ENCODE results near the gene SENP5. TPM values are rescaled to one million over a fixed set of nuclear protein-coding genes. Genes with fewer than 3 reads are reported as not detected.

Gene SENP5
- total RNA-seq, 2 experiments from 2014 or later: 62.7 to 64.7 TPM

DNA sequence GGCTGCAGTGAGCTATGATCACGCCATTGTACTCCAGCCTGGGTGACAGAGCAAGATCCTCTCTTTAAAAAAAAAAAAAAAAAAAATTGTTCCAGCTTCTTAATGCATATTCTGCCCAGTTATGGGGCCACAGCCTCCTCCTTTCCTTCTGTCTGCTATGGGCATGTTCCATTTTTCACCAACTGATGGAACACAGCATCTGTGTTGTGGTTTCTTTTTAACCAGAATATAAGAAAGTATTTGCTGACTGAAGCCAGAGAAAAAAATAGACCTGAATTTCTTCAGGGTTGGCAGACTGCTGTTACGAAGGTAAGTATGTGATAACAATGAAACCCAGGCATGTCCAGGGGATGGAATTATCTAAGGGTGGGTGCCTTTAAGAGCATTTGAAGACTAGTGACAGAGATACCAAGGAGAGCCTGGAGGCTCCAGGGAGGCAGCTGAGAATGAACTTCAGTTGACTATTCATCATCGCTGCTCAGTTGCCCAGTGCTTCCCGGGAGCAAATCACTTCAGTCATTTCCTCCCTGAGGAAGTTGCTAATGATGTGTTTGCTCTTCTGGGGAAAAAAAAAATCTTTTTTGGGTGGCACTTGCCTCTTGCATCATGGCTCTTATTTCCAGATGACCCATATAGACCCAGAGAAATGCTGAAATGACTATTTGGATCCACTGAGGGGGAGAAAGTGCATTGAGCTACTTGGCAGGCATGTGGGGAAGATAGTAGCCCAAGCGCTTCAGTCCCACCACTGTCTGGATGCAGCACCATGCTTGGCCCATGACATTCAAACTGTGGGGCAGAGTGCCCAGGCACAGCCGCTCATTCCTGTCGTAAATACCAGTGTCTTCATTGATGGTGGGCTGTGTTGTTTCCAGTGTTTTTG lies 60.1 kb downstream of the SENP5 start:
- peaks cover 80% of the 10 kb centered on the region for H3K36me3 Mint-ChIP-seq (ENCODE audit: low read depth)
- Histone ChIP-seq H3K36me3 (ENCODE audit: insufficient read depth, low read length) (peaks cover 42% of the 10 kb centered on the region), H3K4me3 (ENCODE audit: low read length) (no peak overlapping the region)

DNA sequence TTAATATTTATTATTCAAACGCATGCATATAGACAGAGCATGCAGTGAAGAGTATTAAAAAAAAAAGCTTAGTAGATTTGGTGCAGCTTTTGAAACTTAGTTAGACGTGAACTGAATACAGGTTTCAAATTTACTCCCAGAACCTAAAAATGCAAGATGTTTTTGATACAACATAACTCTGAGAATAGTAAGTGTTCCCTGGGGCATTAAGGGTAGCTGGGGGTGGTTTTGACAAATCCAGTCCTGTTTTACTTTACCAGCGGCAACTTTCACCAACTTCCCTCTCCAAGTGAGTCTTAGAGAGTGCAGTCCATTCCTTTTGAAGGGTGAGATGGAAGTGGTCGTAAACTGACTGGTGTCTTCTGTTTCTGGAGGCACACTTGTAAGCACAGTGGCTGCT lies 63.4 kb downstream of the SENP5 start:
- POLR2A ChIA-PET: interaction anchor here (1.0 kb wide), 1 partner anchor 11 kb away, joined by 3 read pairs; the partner anchor contains the start of gene NCBP2
- CTCF ChIA-PET: interaction anchor here (0.7 to 1.2 kb wide), 2 partner anchors 11 to 975 kb away, joined by 3 to 4 read pairs; partner anchors contain the start of gene NCBP2
- Mint-ChIP-seq H3K27me3 (no peaks in the 10 kb centered on the region), H3K27ac (no peak overlapping the region), H3K4me1 (ENCODE audit: low read depth) (no peaks in the 10 kb centered on the region), H3K4me3 (no peak overlapping the region), H3K9me3 (no peaks in the 10 kb centered on the region), H3K36me3 (ENCODE audit: low read depth) (peaks cover 87% of the 10 kb centered on the region)
- TF ChIP-seq, protein P1, sequence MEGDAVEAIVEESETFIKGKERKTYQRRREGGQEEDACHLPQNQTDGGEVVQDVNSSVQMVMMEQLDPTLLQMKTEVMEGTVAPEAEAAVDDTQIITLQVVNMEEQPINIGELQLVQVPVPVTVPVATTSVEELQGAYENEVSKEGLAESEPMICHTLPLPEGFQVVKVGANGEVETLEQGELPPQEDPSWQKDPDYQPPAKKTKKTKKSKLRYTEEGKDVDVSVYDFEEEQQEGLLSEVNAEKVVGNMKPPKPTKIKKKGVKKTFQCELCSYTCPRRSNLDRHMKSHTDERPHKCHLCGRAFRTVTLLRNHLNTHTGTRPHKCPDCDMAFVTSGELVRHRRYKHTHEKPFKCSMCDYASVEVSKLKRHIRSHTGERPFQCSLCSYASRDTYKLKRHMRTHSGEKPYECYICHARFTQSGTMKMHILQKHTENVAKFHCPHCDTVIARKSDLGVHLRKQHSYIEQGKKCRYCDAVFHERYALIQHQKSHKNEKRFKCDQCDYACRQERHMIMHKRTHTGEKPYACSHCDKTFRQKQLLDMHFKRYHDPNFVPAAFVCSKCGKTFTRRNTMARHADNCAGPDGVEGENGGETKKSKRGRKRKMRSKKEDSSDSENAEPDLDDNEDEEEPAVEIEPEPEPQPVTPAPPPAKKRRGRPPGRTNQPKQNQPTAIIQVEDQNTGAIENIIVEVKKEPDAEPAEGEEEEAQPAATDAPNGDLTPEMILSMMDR (IDR thresholded peaks at IDR 0.05): no peak
- Histone ChIP-seq H3K36me3 (ENCODE audit: insufficient read depth, low read length) (peaks cover 60% of the 10 kb centered on the region), H3K27me3 (ENCODE audit: control insufficient read depth in 1 of 2, insufficient read depth in 2 of 2, low read length in 2 of 2) (no peaks in the 10 kb centered on the region), H3K9me3 (ENCODE audit: control insufficient read depth in 1 of 2, insufficient read depth in 1 of 2, low read length in 2 of 2) (no peaks in the 10 kb centered on the region), H3K27ac (ENCODE audit: low read depth in 1 of 2, low read length in 2 of 2) (no peak overlapping the region), H3K4me3 (ENCODE audit: low read length) (no peak overlapping the region), H3K4me1 (ENCODE audit: insufficient read depth, low read length) (no peaks in the 10 kb centered on the region)
- intact Hi-C loops (cut with DNase I, micrococcal nuclease): no loop called here
- DNase-seq (no peak), ATAC-seq (ENCODE audit: poor library complexity) (no peak)

More for the DNA sequence above, 60.1 kb downstream of the SENP5 start:
- Histone ChIP-seq H3K27ac (ENCODE audit: low read depth in 1 of 2, low read length in 2 of 2) (no peak overlapping the region), H3K4me1 (ENCODE audit: insufficient read depth, low read length) (no peaks in the 10 kb centered on the region), H3K27me3 (ENCODE audit: control insufficient read depth in 1 of 2, insufficient read depth in 2 of 2, low read length in 2 of 2) (no peaks in the 10 kb centered on the region), H3K9me3 (ENCODE audit: control insufficient read depth in 1 of 2, insufficient read depth in 1 of 2, low read length in 2 of 2) (no peaks in the 10 kb centered on the region)
- no peak overlapping the region for H3K27ac Mint-ChIP-seq
- no peaks in the 10 kb centered on the region for H3K27me3 Mint-ChIP-seq
- no peaks in the 10 kb centered on the region for H3K4me1 Mint-ChIP-seq (ENCODE audit: low read depth)
- TF ChIP-seq, protein P1 (IDR thresholded peaks at IDR 0.05): no peak
- H3K4me3 Mint-ChIP-seq: no peak overlapping the region
- intact Hi-C loops (cut with DNase I, micrococcal nuclease): no loop called here
- POLR2A ChIA-PET: interaction anchor here (0.6 kb wide), 1 partner anchor 56 kb away, joined by 3 read pairs; no protein-coding TSS in a partner anchor
- ATAC-seq (ENCODE audit: poor library complexity): no peak
- CTCF ChIA-PET: no interaction called here
- DNase-seq: no peak
- H3K9me3 Mint-ChIP-seq: no peaks in the 10 kb centered on the region

DNA sequence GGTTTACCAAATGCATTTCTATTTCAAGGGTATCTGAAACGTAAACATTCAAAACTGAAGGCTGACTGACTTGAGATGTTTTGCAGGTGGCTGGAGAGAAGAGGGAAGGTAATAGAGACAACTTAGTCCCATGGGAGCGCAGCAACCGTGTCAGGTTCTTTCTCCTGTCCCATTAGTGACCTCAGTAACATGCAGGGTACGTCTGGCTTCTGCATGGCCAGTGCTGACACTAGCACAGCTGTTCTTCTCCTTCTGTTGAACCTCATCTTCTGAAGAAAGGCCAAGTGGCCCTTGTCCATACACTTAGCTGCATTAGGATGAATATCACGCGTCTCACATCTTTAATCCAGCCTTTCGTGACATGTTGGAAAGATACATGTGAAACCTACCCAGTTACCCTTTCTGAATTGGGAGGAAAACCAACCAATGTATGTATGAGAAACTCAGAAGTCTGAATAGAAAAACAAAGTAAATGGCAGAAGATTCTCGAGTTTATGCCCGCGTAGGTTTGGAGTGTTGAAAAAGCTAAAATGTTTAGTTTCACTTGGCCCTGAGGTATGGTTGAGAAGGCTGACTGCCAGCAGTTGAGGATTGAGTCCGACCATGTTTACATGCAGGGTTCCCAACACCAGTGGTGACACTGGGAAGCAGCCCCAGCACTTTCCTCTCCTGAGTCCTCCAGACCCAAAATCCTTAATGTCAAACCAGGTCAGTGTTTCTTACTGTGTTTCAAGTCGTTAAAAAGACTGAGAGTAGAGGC lies 64.3 kb downstream of the SENP5 start:
- Histone ChIP-seq H3K36me3 (ENCODE audit: insufficient read depth, low read length) (peaks cover 69% of the 10 kb centered on the region), H3K4me1 (ENCODE audit: insufficient read depth, low read length) (no peaks in the 10 kb centered on the region), H3K27ac (ENCODE audit: low read depth in 1 of 2, low read length in 2 of 2) (no peak overlapping the region), H3K9me3 (ENCODE audit: control insufficient read depth in 1 of 2, insufficient read depth in 1 of 2, low read length in 2 of 2) (no peaks in the 10 kb centered on the region), H3K27me3 (ENCODE audit: control insufficient read depth in 1 of 2, insufficient read depth in 2 of 2, low read length in 2 of 2) (no peaks in the 10 kb centered on the region), H3K4me3 (ENCODE audit: low read length) (no peak overlapping the region)
- TF ChIP-seq, protein P1 (IDR thresholded peaks at IDR 0.05): no peak
- POLR2A ChIA-PET: interaction anchor here (1.8 kb wide), 1 partner anchor 9 kb away, joined by 4 read pairs; no protein-coding TSS in a partner anchor
- CTCF ChIA-PET: interaction anchor here (0.7 kb wide), 2 partner anchors 304 to 974 kb away, joined by 3 read pairs; no protein-coding TSS in a partner anchor
- no peaks in the 10 kb centered on the region for H3K27me3 Mint-ChIP-seq
- H3K4me1 Mint-ChIP-seq (ENCODE audit: low read depth): no peaks in the 10 kb centered on the region
- intact Hi-C loops (cut with DNase I, micrococcal nuclease): no loop called here
- ATAC-seq (ENCODE audit: poor library complexity): no peak
- no peaks in the 10 kb centered on the region for H3K9me3 Mint-ChIP-seq
- H3K27ac Mint-ChIP-seq: no peak overlapping the region
- no peak overlapping the region for H3K4me3 Mint-ChIP-seq
- H3K36me3 Mint-ChIP-seq (ENCODE audit: low read depth): peaks cover 95% of the 10 kb centered on the region
- DNase-seq: no peak
